ENCODE data around the gene MAP1A. TPM values are rescaled to one million over a fixed set of nuclear protein-coding genes. Genes with fewer than 3 reads are reported as not detected.
"Not testable (repeated sequence)": the region's sequence is repeated elsewhere in the genome, so short reads cannot be mapped to it uniquely, and the experiment has no call there.

MAP1A gene
- total RNA-seq, 5 donors from 2014 or later (not counting 1 experiment from before 2014, with no cell fraction given): 1.4 to 4.2 (median 2.3) TPM

GRCh38 chr15:43547539-43547938 is 30.1 kb downstream of the MAP1A start:
- no peak overlapping the region for H3K4me3 Mint-ChIP-seq
- no peaks in the 10 kb centered on the region for H3K27me3 Mint-ChIP-seq
- ATAC-seq (replicated peaks in 1 of 4) (no peak), DNase-seq (no peak)
- H3K27ac Mint-ChIP-seq: no peak overlapping the region
- Histone ChIP-seq H3K27me3 (replicated peaks in 1 of 2; ENCODE audit: control insufficient read depth in 2 of 2, extremely low read depth in 1 of 2, insufficient read depth in 2 of 2, low read length in 1 of 2) (no peaks in the 10 kb centered on the region), H3K9me3 (no peaks in the 10 kb centered on the region), H3K4me1 (ENCODE audit: control insufficient read depth in 1 of 2, extremely low read depth in 1 of 2, insufficient read depth in 2 of 2, low read length in 2 of 2) (no peaks in the 10 kb centered on the region), H3K4me3 (ENCODE audit: control insufficient read depth in 1 of 2, extremely low read depth in 1 of 2, low read length in 1 of 2) (no peak overlapping the region), H3K36me3 (ENCODE audit: control insufficient read depth in 2 of 2, extremely low read depth in 1 of 2, insufficient read depth in 1 of 2, low read length in 1 of 2) (no peaks in the 10 kb centered on the region), H3K27ac (ENCODE audit: low read length) (no peak overlapping the region)
- H3K36me3 Mint-ChIP-seq: peaks cover 26% of the 10 kb centered on the region
- CTCF ChIA-PET: no interaction called here
- POLR2A ChIA-PET: no interaction called here
- no peaks in the 10 kb centered on the region for H3K4me1 Mint-ChIP-seq
- no CpG with 5 or more reads among the region's 2 CpGs for WGBS (ENCODE audit: insufficient coverage)
- no peaks in the 10 kb centered on the region for H3K9me3 Mint-ChIP-seq

GRCh38 chr15:43550527-43551363 is 33.3 kb downstream of the MAP1A start:
- Histone ChIP-seq H3K9me3 (no peaks in the 10 kb centered on the region), H3K36me3 (ENCODE audit: control insufficient read depth in 2 of 2, extremely low read depth in 1 of 2, insufficient read depth in 1 of 2, low read length in 1 of 2) (peaks cover 0 to 1% of the 10 kb centered on the region in 2 donors), H3K27me3 (replicated peaks in 1 of 2; ENCODE audit: control insufficient read depth in 2 of 2, extremely low read depth in 1 of 2, insufficient read depth in 2 of 2, low read length in 1 of 2) (no peaks in the 10 kb centered on the region), H3K27ac (ENCODE audit: low read length) (no peak overlapping the region), H3K4me3 (ENCODE audit: control insufficient read depth in 1 of 2, extremely low read depth in 1 of 2, low read length in 1 of 2) (no peak overlapping the region), H3K4me1 (ENCODE audit: control insufficient read depth in 1 of 2, extremely low read depth in 1 of 2, insufficient read depth in 2 of 2, low read length in 2 of 2) (no peaks in the 10 kb centered on the region)
- Mint-ChIP-seq H3K27me3 (no peaks in the 10 kb centered on the region), H3K4me3 (no peak overlapping the region), H3K36me3 (peaks cover 28% of the 10 kb centered on the region), H3K4me1 (no peaks in the 10 kb centered on the region), H3K9me3 (no peaks in the 10 kb centered on the region), H3K27ac (no peak overlapping the region)
- no peak for ATAC-seq (replicated peaks in 1 of 4)
- CTCF ChIA-PET: no interaction called here
- POLR2A ChIA-PET: no interaction called here
- DNase-seq: no peak
- no CpG with 5 or more reads among the region's 10 CpGs for WGBS (ENCODE audit: insufficient coverage)

GRCh38 chr15:43552256-43552655 is 34.8 kb downstream of the MAP1A start:
- no CpG with 5 or more reads among the region's 4 CpGs for WGBS (ENCODE audit: insufficient coverage)
- POLR2A ChIA-PET: interaction anchor here in 1 of 2 donors (0.6 kb wide), 1 partner anchor 36 kb away, joined by 3 read pairs; no protein-coding TSS in a partner anchor
- Histone ChIP-seq H3K4me1 (ENCODE audit: control insufficient read depth in 1 of 2, extremely low read depth in 1 of 2, insufficient read depth in 2 of 2, low read length in 2 of 2) (no peaks in the 10 kb centered on the region), H3K36me3 (ENCODE audit: control insufficient read depth in 2 of 2, extremely low read depth in 1 of 2, insufficient read depth in 1 of 2, low read length in 1 of 2) (peaks cover 2 to 6% of the 10 kb centered on the region in 2 donors), H3K9me3 (no peaks in the 10 kb centered on the region), H3K27me3 (replicated peaks in 1 of 2; ENCODE audit: control insufficient read depth in 2 of 2, extremely low read depth in 1 of 2, insufficient read depth in 2 of 2, low read length in 1 of 2) (no peaks in the 10 kb centered on the region), H3K4me3 (ENCODE audit: control insufficient read depth in 1 of 2, extremely low read depth in 1 of 2, low read length in 1 of 2) (no peak overlapping the region), H3K27ac (ENCODE audit: low read length) (no peak overlapping the region)
- no peaks in the 10 kb centered on the region for H3K4me1 Mint-ChIP-seq
- peaks cover 30% of the 10 kb centered on the region for H3K36me3 Mint-ChIP-seq
- H3K27me3 Mint-ChIP-seq: no peaks in the 10 kb centered on the region
- CTCF ChIA-PET: interaction anchor here in 1 of 2 donors (0.6 kb wide), 1 partner anchor 38 kb away, joined by 7 read pairs; no protein-coding TSS in a partner anchor
- ATAC-seq (replicated peaks in 1 of 4) (no peak), DNase-seq (no peak)
- no peaks in the 10 kb centered on the region for H3K9me3 Mint-ChIP-seq
- H3K27ac Mint-ChIP-seq: no peak overlapping the region
- H3K4me3 Mint-ChIP-seq: no peak overlapping the region

- no peak for ATAC-seq (replicated peaks in 1 of 4)
- H3K36me3 ChIP-seq (ENCODE audit: control insufficient read depth in 2 of 2, extremely low read depth in 1 of 2, insufficient read depth in 1 of 2, low read length in 1 of 2): peaks cover 2 to 6% of the 10 kb centered on the region in 2 donors
- H3K27ac Mint-ChIP-seq: no peak overlapping the region
- H3K27ac ChIP-seq (ENCODE audit: low read length): no peak overlapping the region
- ChIA-PET POLR2A (no interaction called here), CTCF (interaction anchor here in 1 of 2 donors (0.7 kb wide), 1 partner anchor 356 kb away, joined by 6 read pairs; no protein-coding TSS in a partner anchor)
- no peaks in the 10 kb centered on the region for H3K9me3 Mint-ChIP-seq
- H3K27me3 Mint-ChIP-seq: no peaks in the 10 kb centered on the region
- H3K4me1 Mint-ChIP-seq: no peaks in the 10 kb centered on the region
- H3K4me3 ChIP-seq (ENCODE audit: control insufficient read depth in 1 of 2, extremely low read depth in 1 of 2, low read length in 1 of 2): no peak overlapping the region
- peaks cover 30% of the 10 kb centered on the region for H3K36me3 Mint-ChIP-seq
- H3K27me3 ChIP-seq (replicated peaks in 1 of 2; ENCODE audit: control insufficient read depth in 2 of 2, extremely low read depth in 1 of 2, insufficient read depth in 2 of 2, low read length in 1 of 2): no peaks in the 10 kb centered on the region
- no peak for DNase-seq
- no peaks in the 10 kb centered on the region for H3K4me1 ChIP-seq (ENCODE audit: control insufficient read depth in 1 of 2, extremely low read depth in 1 of 2, insufficient read depth in 2 of 2, low read length in 2 of 2)
- no CpG with 5 or more reads among the region's 2 CpGs for WGBS (ENCODE audit: insufficient coverage)
- no peak overlapping the region for H3K4me3 Mint-ChIP-seq
- no peaks in the 10 kb centered on the region for H3K9me3 ChIP-seq
These were observed 35.6 kb downstream of the MAP1A start for GRCh38 chr15:43552986-43553385.

GRCh38 chr15:43562753-43563152 is 45.3 kb downstream of the MAP1A start:
- H3K4me1 Mint-ChIP-seq; POLR2A ChIA-PET; H3K27ac ChIP-seq (ENCODE audit: low read length); H3K4me3 ChIP-seq (ENCODE audit: control insufficient read depth in 1 of 2, extremely low read depth in 1 of 2, low read length in 1 of 2); H3K36me3 Mint-ChIP-seq; H3K4me3 Mint-ChIP-seq; H3K27me3 Mint-ChIP-seq; H3K9me3 Mint-ChIP-seq; CTCF ChIA-PET; ATAC-seq (replicated peaks in 1 of 4); H3K27me3 ChIP-seq (replicated peaks in 1 of 2; ENCODE audit: control insufficient read depth in 2 of 2, extremely low read depth in 1 of 2, insufficient read depth in 2 of 2, low read length in 1 of 2); DNase-seq; H3K9me3 ChIP-seq; H3K4me1 ChIP-seq (ENCODE audit: control insufficient read depth in 1 of 2, extremely low read depth in 1 of 2, insufficient read depth in 2 of 2, low read length in 2 of 2); H3K36me3 ChIP-seq (ENCODE audit: control insufficient read depth in 2 of 2, extremely low read depth in 1 of 2, insufficient read depth in 1 of 2, low read length in 1 of 2); H3K27ac Mint-ChIP-seq: not testable (repeated sequence)
- no CpG with 5 or more reads among the region's 3 CpGs for WGBS (ENCODE audit: insufficient coverage)

- H3K4me3 Mint-ChIP-seq; DNase-seq; H3K27ac Mint-ChIP-seq; ATAC-seq (replicated peaks in 1 of 4); H3K36me3 Mint-ChIP-seq; H3K27ac ChIP-seq (ENCODE audit: low read length); H3K9me3 Mint-ChIP-seq; H3K27me3 ChIP-seq (replicated peaks in 1 of 2; ENCODE audit: control insufficient read depth in 2 of 2, extremely low read depth in 1 of 2, insufficient read depth in 2 of 2, low read length in 1 of 2); H3K27me3 Mint-ChIP-seq; H3K4me3 ChIP-seq (ENCODE audit: control insufficient read depth in 1 of 2, extremely low read depth in 1 of 2, low read length in 1 of 2); H3K36me3 ChIP-seq (ENCODE audit: control insufficient read depth in 2 of 2, extremely low read depth in 1 of 2, insufficient read depth in 1 of 2, low read length in 1 of 2); CTCF ChIA-PET; POLR2A ChIA-PET; H3K4me1 Mint-ChIP-seq; H3K4me1 ChIP-seq (ENCODE audit: control insufficient read depth in 1 of 2, extremely low read depth in 1 of 2, insufficient read depth in 2 of 2, low read length in 2 of 2); H3K9me3 ChIP-seq: not testable (repeated sequence)
- no CpG with 5 or more reads among the region's 8 CpGs for WGBS (ENCODE audit: insufficient coverage)
These were observed 46.4 kb downstream of the MAP1A start for GRCh38 chr15:43563793-43564192.
